Measurements from ENCODE around the gene RAB22A. TPM values are rescaled to one million over a fixed set of nuclear protein-coding genes. Genes with fewer than 3 reads are reported as not detected.

Gene RAB22A
- total and polyA plus RNA-seq, 2 donors, result 7.3 to 9.5 TPM

GRCh38 chr20:58416057-58416456 lies 106.5 kb downstream of the RAB22A start:
- no peak for DNase-seq (ENCODE audit: low read depth in 6 of 9, low spot score in 9 of 9)
- H3K4me3 ChIP-seq (ENCODE audit: low read length in 2 of 2), result no peak overlapping the region
- peaks cover 0 to 19% of the 10 kb centered on the region in 2 donors for H3K36me3 ChIP-seq (ENCODE audit: control insufficient read depth in 2 of 2, insufficient read depth in 2 of 2, low read length in 1 of 2)
- peaks cover 0 to 3% of the 10 kb centered on the region in 2 donors for H3K4me1 ChIP-seq (ENCODE audit: control insufficient read depth in 2 of 2, insufficient read depth in 2 of 2, low read length in 2 of 2)
- no peaks in the 10 kb centered on the region for H3K9me3 ChIP-seq (ENCODE audit: control insufficient read depth in 2 of 2, insufficient read depth in 1 of 2, low read length in 1 of 2)
- 96% methylated on average over 1 of the region's 1 CpG for WGBS
- H3K27me3 ChIP-seq (ENCODE audit: control insufficient read depth in 2 of 2, insufficient read depth in 1 of 2, low read length in 1 of 2), result no peaks in the 10 kb centered on the region
- H3K27ac ChIP-seq (ENCODE audit: low read depth in 1 of 2, low read length in 1 of 2), result no peak overlapping the region

- H3K9me3 ChIP-seq (ENCODE audit: control insufficient read depth in 2 of 2, insufficient read depth in 1 of 2, low read length in 1 of 2), result no peaks in the 10 kb centered on the region
- H3K4me3 ChIP-seq (ENCODE audit: low read length in 2 of 2), result no peak overlapping the region
- H3K27ac ChIP-seq (ENCODE audit: low read depth in 1 of 2, low read length in 1 of 2), result no peak overlapping the region
- 91% methylated on average over 2 of the region's 2 CpGs for WGBS
- peak in 2 of 9 donors; percentile 12 to 37 for DNase-seq (ENCODE audit: low read depth in 6 of 9, low spot score in 9 of 9)
- peaks cover 0 to 3% of the 10 kb centered on the region in 2 donors for H3K4me1 ChIP-seq (ENCODE audit: control insufficient read depth in 2 of 2, insufficient read depth in 2 of 2, low read length in 2 of 2)
- H3K36me3 ChIP-seq (ENCODE audit: control insufficient read depth in 2 of 2, insufficient read depth in 2 of 2, low read length in 1 of 2), result peaks cover 3 to 19% of the 10 kb centered on the region in 2 donors
- no peaks in the 10 kb centered on the region for H3K27me3 ChIP-seq (ENCODE audit: control insufficient read depth in 2 of 2, insufficient read depth in 1 of 2, low read length in 1 of 2)
Observed at GRCh38 chr20:58416835-58417234, 107.3 kb downstream of the RAB22A start.

Other genes with a start within 250 kb of the RAB22A start
- gene ANKRD60, start 81.1 kb upstream of the RAB22A start, total RNA-seq, result not detected
- gene ANKRD60, start 81.1 kb upstream of the RAB22A start, polyA plus RNA-seq, result not detected
- gene VAPB, start 79.5 kb downstream of the RAB22A start, total RNA-seq, result 7.6 TPM
- 29.0 TPM for gene VAPB, start 79.5 kb downstream of the RAB22A start, polyA plus RNA-seq
- 0.05 TPM for gene APCDD1L, start 205.7 kb downstream of the RAB22A start, total RNA-seq
- gene APCDD1L, start 205.7 kb downstream of the RAB22A start, polyA plus RNA-seq, result 0.05 TPM

All from thymus (tissue), 11 donors.